Ovary (tissue), 9 donors: Measurements from ENCODE around the gene SLC50A1. TPM values are rescaled to one million over a fixed set of nuclear protein-coding genes. Genes with fewer than 3 reads are reported as not detected.
A peak's percentile ranks its signal among the peaks of the same experiment; 100 is the strongest.

Experiments used
- DNase-seq, 5 donors: peaks; one replicate each; pipeline ENCODE4 v3.0.0-alpha.2; 2019 to 2020
- H3K27ac ChIP-seq, 2 donors: fragments of 200-600 bp; one replicate each; pipeline versions ENCODE4 v1.5.1 to v1.8.0; 2019 to 2022
- H3K27me3 ChIP-seq: fragments of 200-600 bp; one replicate; pipeline ENCODE4 v1.8.0; 2022
- H3K36me3 ChIP-seq: fragments of 200-600 bp; sonication (generic); one replicate; pipeline ENCODE4 v1.5.1; 2019
- H3K4me1 ChIP-seq: one replicate; pipeline ENCODE4 v1.8.1; 2013; ENCODE audit warnings: mild to moderate bottlenecking, moderate library complexity; ENCODE audit not compliant: insufficient read depth
- H3K4me3 ChIP-seq: fragments of 200-600 bp; sonication (generic); one replicate; pipeline ENCODE4 v1.5.1; 2017
- H3K9me3 ChIP-seq, 2 donors: fragments of 200-600 bp in 1 of 2; sonication (generic) in 1 of 2; one replicate each; pipeline versions ENCODE4 v1.5.1 to v1.8.1; 2013 to 2019; ENCODE audit warnings: mild to moderate bottlenecking in 1 of 2, moderate library complexity in 1 of 2
- EP300 ChIP-seq: sonication (generic); formaldehyde crosslinking; IDR thresholded peaks from one replicate; pipeline ENCODE4 v1.6.1; 2017; ENCODE audit warnings: antibody characterized with exemption
- POLR2A ChIP-seq: fragments of 450-650 bp; IDR thresholded peaks from one replicate; pipeline ENCODE4 v1.6.1; 2017; ENCODE audit warnings: antibody characterized with exemption, mild to moderate bottlenecking, moderate library complexity
- WGBS, 3 donors: extraction: QIAGEN DNeasy Blood & Tissue Kit in 1 of 3; methylation state at CpG; one replicate each; pipeline versions ENCODE4 v1.1.5 to v1.1.7; 2013 to 2017; 5-methylcytosine and 5-hydroxymethylcytosine counted together
- intact Hi-C, 4 donors: fragments of 100-400 bp; cut with DNase I; formaldehyde crosslinking; loops; one replicate each; pipeline versions ENCODE4 v1.11.0 to v1.15.1; 2022 to 2023
- polyA plus RNA-seq, 2 donors: library from polyadenylated mRNA; stranded (reverse); fragments of 200-250 nt in 1 of 2; fragments of 350-450 nt in 1 of 2; fragmentation: Illumina TruSeq in 1 of 2; extraction: RNeasy Lipid Tissue Mini Kit (QIAGEN cat#74804) in 1 of 2; gene quantifications; one replicate each; pipeline ENCODE4 v1.2.3, GENCODE V29; 2013 to 2014
- small RNA-seq: library from RNA; depleted of rRNA; stranded (forward); fragments of <200 nt; gene quantifications from one replicate; pipeline ENCODE3, GENCODE V24; 2016
- total RNA-seq, 7 donors: library from RNA; depleted of rRNA in 2 of 7; stranded (reverse); fragments of >200 nt in 2 of 7; fragmentation: NEBNext Ultra II Directional in 3 of 7; extraction: Animal tissue kit (Norgen Biotek cat#: 25700) in 3 of 7; gene quantifications; one replicate each; pipeline versions ENCODE4 v1.1.0 to v1.2.4, GENCODE V29; 2016 to 2023
- TF ChIP-seq, protein P1 (sequence below), 3 donors: fragments of 450-650 bp in 2 of 3; fragments of 200-600 bp in 1 of 3; IDR thresholded peaks; one replicate each; pipeline versions ENCODE4 v1.5.1 to v1.8.0; 2016 to 2022; ENCODE audit warnings: antibody characterized with exemption in 3 of 3, mild to moderate bottlenecking in 1 of 3
- donor health status: DM: no; HTN: no; CAD: no; lungs with moderate emphysema.
- donor health status: DM: no; HTN: no; CAD: no.
- donor health status: Bipolar disorder and iron deficiency.
- donor health status: DM: yes; HTN: yes; CAD: no.
- donor health status: DM: no; HTN: no; CAD: no.
- donor health status: DM: yes; HTN: yes; CAD: no.

The SLC50A1 gene
- total and polyA plus RNA-seq, 9 donors: 10.8 to 50.2 (median 19.7) TPM

DNA sequence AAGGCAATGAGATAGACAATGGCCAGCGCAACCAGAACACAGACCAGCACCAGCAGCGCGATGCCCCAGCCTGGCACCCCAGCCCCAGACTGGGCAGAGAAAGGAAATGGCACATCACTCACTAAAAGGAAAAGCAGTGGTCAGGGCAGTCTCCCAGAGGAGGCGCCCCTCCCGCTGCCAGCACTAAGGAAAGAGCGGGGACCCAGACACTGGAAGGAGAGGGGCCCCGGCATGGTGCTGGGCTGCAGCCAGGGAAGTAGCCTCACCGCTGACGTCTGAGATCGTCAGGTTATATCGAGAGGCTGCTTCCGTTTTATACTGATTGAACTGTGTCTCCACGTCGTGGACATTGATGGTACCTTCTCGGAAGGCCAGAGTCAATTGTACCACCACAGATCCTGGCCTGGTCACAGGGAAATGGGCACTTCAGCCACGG is 51.8 kb downstream of the SLC50A1 start:
- Histone ChIP-seq H3K4me1 (no peaks in the 10 kb centered on the region), H3K9me3 (no peaks in the 10 kb centered on the region), H3K27ac (no peak overlapping the region), H3K27me3 (no peaks in the 10 kb centered on the region), H3K4me3 (no peak overlapping the region), H3K36me3 (no peaks in the 10 kb centered on the region)
- intact Hi-C loops: no loop called here
- TF ChIP-seq, protein P1, sequence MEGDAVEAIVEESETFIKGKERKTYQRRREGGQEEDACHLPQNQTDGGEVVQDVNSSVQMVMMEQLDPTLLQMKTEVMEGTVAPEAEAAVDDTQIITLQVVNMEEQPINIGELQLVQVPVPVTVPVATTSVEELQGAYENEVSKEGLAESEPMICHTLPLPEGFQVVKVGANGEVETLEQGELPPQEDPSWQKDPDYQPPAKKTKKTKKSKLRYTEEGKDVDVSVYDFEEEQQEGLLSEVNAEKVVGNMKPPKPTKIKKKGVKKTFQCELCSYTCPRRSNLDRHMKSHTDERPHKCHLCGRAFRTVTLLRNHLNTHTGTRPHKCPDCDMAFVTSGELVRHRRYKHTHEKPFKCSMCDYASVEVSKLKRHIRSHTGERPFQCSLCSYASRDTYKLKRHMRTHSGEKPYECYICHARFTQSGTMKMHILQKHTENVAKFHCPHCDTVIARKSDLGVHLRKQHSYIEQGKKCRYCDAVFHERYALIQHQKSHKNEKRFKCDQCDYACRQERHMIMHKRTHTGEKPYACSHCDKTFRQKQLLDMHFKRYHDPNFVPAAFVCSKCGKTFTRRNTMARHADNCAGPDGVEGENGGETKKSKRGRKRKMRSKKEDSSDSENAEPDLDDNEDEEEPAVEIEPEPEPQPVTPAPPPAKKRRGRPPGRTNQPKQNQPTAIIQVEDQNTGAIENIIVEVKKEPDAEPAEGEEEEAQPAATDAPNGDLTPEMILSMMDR (IDR thresholded peaks at IDR 0.05): no peak
- no peak for TF ChIP-seq EP300
- no peak for TF ChIP-seq POLR2A
- peak in 2 of 5 donors; percentile 10 to 14 for DNase-seq
- 67 to 70% (median 69%) methylated on average over 16 of the region's 16 CpGs for WGBS, 3 donors

- H3K27ac ChIP-seq: no peak overlapping the region
- no peak for TF ChIP-seq POLR2A
- TF ChIP-seq EP300: no peak
- peaks cover 2% of the 10 kb centered on the region for H3K4me1 ChIP-seq
- intact Hi-C loops: no loop called here
- H3K27me3 ChIP-seq: no peaks in the 10 kb centered on the region
- no peaks in the 10 kb centered on the region for H3K9me3 ChIP-seq
- WGBS, 3 donors: 73 to 86% (median 80%) methylated on average over 7 to 14 of the region's 14 CpGs
- H3K36me3 ChIP-seq: no peaks in the 10 kb centered on the region
- peak in 2 of 5 donors; percentile 14 to 16 for DNase-seq
- H3K4me3 ChIP-seq: no peak overlapping the region
Measured at GRCh38 chr1:155188268-155188667, 52.6 kb downstream of the SLC50A1 start.

Small RNA genes lying within 50 kb of the gene (small RNA-seq; reads per million reads assigned to genes)
- gene HMGN2P18 (not detected), gene RF00019 (not detected)

Other genes starting within 250 kb of the SLC50A1 start
- 10 to 100 TPM in 6 of 7 donors, 1 to 10 TPM in 1; 8.6 to 50.7 (median 35.3) TPM for gene PMVK, start 199.1 kb upstream of the SLC50A1 start, total RNA-seq
- 10 to 100 TPM; 21.4 to 30.6 TPM for gene PMVK, start 199.1 kb upstream of the SLC50A1 start, polyA plus RNA-seq
- gene PBXIP1, start 179.8 kb upstream of the SLC50A1 start, total RNA-seq: 100 to 1,000 TPM in 6 of 7 donors, 10 to 100 TPM in 1; 78.7 to 170 (median 120) TPM
- 100 to 1,000 TPM; 105 to 151 TPM for gene PBXIP1, start 179.8 kb upstream of the SLC50A1 start, polyA plus RNA-seq
- 10 to 100 TPM; 17.2 to 53.0 (median 42.5) TPM for gene PYGO2, start 174.1 kb upstream of the SLC50A1 start, total RNA-seq
- gene PYGO2, start 174.1 kb upstream of the SLC50A1 start, polyA plus RNA-seq: 10 to 100 TPM; 25.0 to 28.8 TPM
- gene SHC1, start 165.1 kb upstream of the SLC50A1 start, total RNA-seq: 100 to 1,000 TPM in 1 of 7 donors, 10 to 100 TPM in 6; 36.8 to 183 (median 80.0) TPM
- gene SHC1, start 165.1 kb upstream of the SLC50A1 start, polyA plus RNA-seq: 100 to 1,000 TPM in 1 of 2 donors, 10 to 100 TPM in 1; 56.8 to 161 TPM
- gene CKS1B, start 161.2 kb upstream of the SLC50A1 start, total RNA-seq: 10 to 100 TPM; 12.2 to 29.9 (median 24.8) TPM
- 10 to 100 TPM; 41.7 to 55.8 TPM for gene CKS1B, start 161.2 kb upstream of the SLC50A1 start, polyA plus RNA-seq
- 10 to 100 TPM; 11.1 to 30.0 (median 19.9) TPM for gene FLAD1, start 152.5 kb upstream of the SLC50A1 start, total RNA-seq
- 10 to 100 TPM; 14.2 to 16.4 TPM for gene FLAD1, start 152.5 kb upstream of the SLC50A1 start, polyA plus RNA-seq
- not detected for gene LENEP, start 142.3 kb upstream of the SLC50A1 start, total RNA-seq
- gene LENEP, start 142.3 kb upstream of the SLC50A1 start, polyA plus RNA-seq: not detected
- gene ZBTB7B, start 133.1 kb upstream of the SLC50A1 start, total RNA-seq: 10 to 100 TPM; 15.3 to 45.5 (median 33.1) TPM
- gene ZBTB7B, start 133.1 kb upstream of the SLC50A1 start, polyA plus RNA-seq: 10 to 100 TPM in 1 of 2 donors, 1 to 10 TPM in 1; 3.6 to 18.2 TPM
- 1 to 10 TPM in 4 of 7 donors, under 1 TPM in 2, not detected in 1; 0.45 to 1.4 (median 1.2) TPM for gene DCST2, start 102.1 kb upstream of the SLC50A1 start, total RNA-seq
- 1 to 10 TPM in 1 of 2 donors, under 1 TPM in 1; 0.17 to 1.1 TPM for gene DCST2, start 102.1 kb upstream of the SLC50A1 start, polyA plus RNA-seq
- gene DCST1, start 102.0 kb upstream of the SLC50A1 start, total RNA-seq: under 1 TPM in 4 of 7 donors, not detected in 3; 0.22 to 0.80 (median 0.51) TPM
- under 1 TPM in 1 of 2 donors, not detected in 1; 0.06 TPM for gene DCST1, start 102.0 kb upstream of the SLC50A1 start, polyA plus RNA-seq
- gene ADAM15, start 84.5 kb upstream of the SLC50A1 start, total RNA-seq: 100 to 1,000 TPM in 1 of 7 donors, 10 to 100 TPM in 6; 34.8 to 149 (median 67.8) TPM
- gene ADAM15, start 84.5 kb upstream of the SLC50A1 start, polyA plus RNA-seq: 10 to 100 TPM; 17.0 to 61.7 TPM
- 10 to 100 TPM in 5 of 7 donors, 1 to 10 TPM in 2; 8.6 to 14.1 (median 12.2) TPM for gene EFNA4, start 72.1 kb upstream of the SLC50A1 start, total RNA-seq
- gene EFNA4, start 72.1 kb upstream of the SLC50A1 start, polyA plus RNA-seq: 10 to 100 TPM in 1 of 2 donors, 1 to 10 TPM in 1; 7.3 to 10.6 TPM
- 1 to 10 TPM; 1.3 to 3.7 (median 2.4) TPM for gene EFNA3, start 57.0 kb upstream of the SLC50A1 start, total RNA-seq
- gene EFNA3, start 57.0 kb upstream of the SLC50A1 start, polyA plus RNA-seq: 1 to 10 TPM; 1.6 to 2.1 TPM
- 10 to 100 TPM; 12.1 to 51.6 (median 16.6) TPM for gene EFNA1, start 8.0 kb upstream of the SLC50A1 start, total RNA-seq
- 10 to 100 TPM; 18.6 to 27.3 TPM for gene EFNA1, start 8.0 kb upstream of the SLC50A1 start, polyA plus RNA-seq
- gene DPM3, start 4.7 kb downstream of the SLC50A1 start, total RNA-seq: 100 to 1,000 TPM in 1 of 7 donors, 10 to 100 TPM in 6; 59.3 to 126 (median 85.5) TPM
- gene DPM3, start 4.7 kb downstream of the SLC50A1 start, polyA plus RNA-seq: 100 to 1,000 TPM in 1 of 2 donors, under 1 TPM in 1; 0.70 to 168 TPM
- 100 to 1,000 TPM in 6 of 7 donors, 10 to 100 TPM in 1; 96.5 to 209 (median 158) TPM for gene KRTCAP2, start 37.5 kb downstream of the SLC50A1 start, total RNA-seq
- gene KRTCAP2, start 37.5 kb downstream of the SLC50A1 start, polyA plus RNA-seq: 100 to 1,000 TPM; 219 to 499 TPM
- under 1 TPM in 6 of 7 donors, not detected in 1; 0.12 to 0.87 (median 0.54) TPM for gene TRIM46, start 38.0 kb downstream of the SLC50A1 start, total RNA-seq
- gene TRIM46, start 38.0 kb downstream of the SLC50A1 start, polyA plus RNA-seq: under 1 TPM; 0.12 to 0.24 TPM
- gene THBS3, start 72.0 kb downstream of the SLC50A1 start, total RNA-seq: 10 to 100 TPM; 19.9 to 50.2 (median 29.1) TPM
- gene THBS3, start 72.0 kb downstream of the SLC50A1 start, polyA plus RNA-seq: 10 to 100 TPM; 23.1 to 28.2 TPM
- 10 to 100 TPM; 18.5 to 33.4 (median 27.7) TPM for gene MTX1, start 72.8 kb downstream of the SLC50A1 start, total RNA-seq
- gene MTX1, start 72.8 kb downstream of the SLC50A1 start, polyA plus RNA-seq: 10 to 100 TPM; 15.6 to 35.4 TPM
- gene ENTREP3, start 119.6 kb downstream of the SLC50A1 start, total RNA-seq: 10 to 100 TPM; 10.8 to 22.4 (median 20.2) TPM
- 10 to 100 TPM in 1 of 2 donors, 1 to 10 TPM in 1; 9.3 to 11.8 TPM for gene ENTREP3, start 119.6 kb downstream of the SLC50A1 start, polyA plus RNA-seq
- 10 to 100 TPM; 27.1 to 63.0 (median 40.7) TPM for gene SCAMP3, start 126.5 kb downstream of the SLC50A1 start, total RNA-seq
- 10 to 100 TPM; 40.9 to 46.6 TPM for gene SCAMP3, start 126.5 kb downstream of the SLC50A1 start, polyA plus RNA-seq
- 10 to 100 TPM; 37.9 to 60.9 (median 50.1) TPM for gene CLK2, start 137.7 kb downstream of the SLC50A1 start, total RNA-seq
- 10 to 100 TPM; 46.4 to 51.3 TPM for gene CLK2, start 137.7 kb downstream of the SLC50A1 start, polyA plus RNA-seq
- gene HCN3, start 141.6 kb downstream of the SLC50A1 start, total RNA-seq: 1 to 10 TPM in 6 of 7 donors, under 1 TPM in 1; 0.69 to 7.1 (median 4.4) TPM
- gene HCN3, start 141.6 kb downstream of the SLC50A1 start, polyA plus RNA-seq: 1 to 10 TPM; 2.5 to 2.9 TPM
- under 1 TPM in 1 of 7 donors, not detected in 6; 0.41 TPM for gene PKLR, start 165.6 kb downstream of the SLC50A1 start, total RNA-seq
- not detected for gene PKLR, start 165.6 kb downstream of the SLC50A1 start, polyA plus RNA-seq
- gene FDPS, start 173.0 kb downstream of the SLC50A1 start, total RNA-seq: 100 to 1,000 TPM in 2 of 7 donors, 10 to 100 TPM in 5; 50.7 to 177 (median 74.9) TPM
- gene FDPS, start 173.0 kb downstream of the SLC50A1 start, polyA plus RNA-seq: 100 to 1,000 TPM in 1 of 2 donors, 10 to 100 TPM in 1; 80.8 to 423 TPM
- 10 to 100 TPM; 13.5 to 55.6 (median 29.9) TPM for gene RUSC1, start 185.0 kb downstream of the SLC50A1 start, total RNA-seq
- gene RUSC1, start 185.0 kb downstream of the SLC50A1 start, polyA plus RNA-seq: 10 to 100 TPM; 20.0 to 24.9 TPM